ENCODE measurements around the gene SORCS2.

SORCS2 gene

DNA sequence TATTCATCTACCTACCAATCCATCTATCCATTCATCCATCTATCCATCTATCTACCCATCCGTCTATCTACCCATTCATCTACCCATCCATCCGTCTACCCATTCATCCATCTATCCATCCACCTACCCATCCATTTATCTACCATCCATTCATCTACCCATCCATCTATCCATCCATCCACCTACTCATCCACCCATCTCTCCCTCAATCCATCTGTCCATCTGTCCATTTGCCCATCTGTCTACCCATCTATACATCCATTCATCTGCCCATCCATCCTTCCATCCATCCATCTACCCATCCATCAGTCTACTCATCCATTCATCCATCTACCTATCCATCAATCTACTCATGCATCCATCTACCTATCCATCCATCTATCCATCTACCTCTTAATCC is 369.2 kb downstream of the SORCS2 start:
- H3K4me1 ChIP-seq, result no peaks in the 10 kb centered on the region
- no peaks in the 10 kb centered on the region for H3K27me3 ChIP-seq
- no peaks in the 10 kb centered on the region for H3K36me3 ChIP-seq
- TF ChIP-seq, protein P1, sequence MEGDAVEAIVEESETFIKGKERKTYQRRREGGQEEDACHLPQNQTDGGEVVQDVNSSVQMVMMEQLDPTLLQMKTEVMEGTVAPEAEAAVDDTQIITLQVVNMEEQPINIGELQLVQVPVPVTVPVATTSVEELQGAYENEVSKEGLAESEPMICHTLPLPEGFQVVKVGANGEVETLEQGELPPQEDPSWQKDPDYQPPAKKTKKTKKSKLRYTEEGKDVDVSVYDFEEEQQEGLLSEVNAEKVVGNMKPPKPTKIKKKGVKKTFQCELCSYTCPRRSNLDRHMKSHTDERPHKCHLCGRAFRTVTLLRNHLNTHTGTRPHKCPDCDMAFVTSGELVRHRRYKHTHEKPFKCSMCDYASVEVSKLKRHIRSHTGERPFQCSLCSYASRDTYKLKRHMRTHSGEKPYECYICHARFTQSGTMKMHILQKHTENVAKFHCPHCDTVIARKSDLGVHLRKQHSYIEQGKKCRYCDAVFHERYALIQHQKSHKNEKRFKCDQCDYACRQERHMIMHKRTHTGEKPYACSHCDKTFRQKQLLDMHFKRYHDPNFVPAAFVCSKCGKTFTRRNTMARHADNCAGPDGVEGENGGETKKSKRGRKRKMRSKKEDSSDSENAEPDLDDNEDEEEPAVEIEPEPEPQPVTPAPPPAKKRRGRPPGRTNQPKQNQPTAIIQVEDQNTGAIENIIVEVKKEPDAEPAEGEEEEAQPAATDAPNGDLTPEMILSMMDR (IDR thresholded peaks at IDR 0.05; ENCODE audit: low read depth, low read length), result no peak
- no peak overlapping the region for H3K4me3 ChIP-seq (ENCODE audit: low read depth, low read length)
- no peak for DNase-seq
- no peaks in the 10 kb centered on the region for H3K9me3 ChIP-seq

DNA sequence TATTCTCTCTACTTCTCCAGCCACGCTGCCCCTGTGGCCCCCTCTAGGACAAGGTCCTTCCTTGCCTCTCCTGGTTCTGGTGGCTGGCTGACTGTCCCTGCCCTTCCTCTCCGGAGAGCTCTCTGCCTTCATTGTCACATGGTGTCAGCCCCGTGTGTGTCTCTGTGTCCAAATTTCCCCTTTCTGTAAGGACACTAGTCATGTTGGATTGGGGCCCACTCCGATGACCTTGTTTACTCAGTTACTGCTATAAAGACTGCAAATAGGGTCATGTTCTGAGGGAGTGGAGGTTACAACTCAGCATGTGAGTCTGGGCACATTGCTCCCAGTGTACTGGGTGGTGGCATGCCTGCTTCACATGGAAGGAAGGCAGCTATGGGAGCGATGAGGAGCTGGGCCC is 371.9 kb downstream of the SORCS2 start:
- H3K27me3 ChIP-seq, result no peaks in the 10 kb centered on the region
- no peaks in the 10 kb centered on the region for H3K4me1 ChIP-seq
- H3K9me3 ChIP-seq, result no peaks in the 10 kb centered on the region
- DNase-seq, result no peak
- H3K36me3 ChIP-seq, result no peaks in the 10 kb centered on the region
- TF ChIP-seq, protein P1 (IDR thresholded peaks at IDR 0.05; ENCODE audit: low read depth, low read length), result no peak
- no peak overlapping the region for H3K4me3 ChIP-seq (ENCODE audit: low read depth, low read length)

DNA sequence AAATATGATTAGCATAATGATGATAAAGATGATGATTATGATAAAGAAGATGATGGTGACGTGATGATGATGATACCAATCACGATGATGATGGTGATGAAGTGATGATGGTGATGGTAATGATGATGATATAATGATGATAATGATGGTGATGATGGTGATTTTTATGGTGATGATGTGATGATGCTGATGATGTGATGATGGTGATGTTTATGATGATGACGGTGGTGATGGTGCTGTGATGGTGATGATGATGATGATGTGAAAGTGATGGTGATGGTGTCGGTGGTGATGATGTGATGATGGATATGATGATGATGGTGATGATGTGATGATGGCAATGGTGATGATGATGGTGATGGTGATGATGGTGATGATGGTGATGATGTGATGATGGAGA is 373.1 kb downstream of the SORCS2 start:
- H3K36me3 ChIP-seq, result no peaks in the 10 kb centered on the region
- no peak overlapping the region for H3K4me3 ChIP-seq (ENCODE audit: low read depth, low read length)
- H3K9me3 ChIP-seq, result no peaks in the 10 kb centered on the region
- H3K4me1 ChIP-seq, result no peaks in the 10 kb centered on the region
- H3K27me3 ChIP-seq, result no peaks in the 10 kb centered on the region
- TF ChIP-seq, protein P1 (IDR thresholded peaks at IDR 0.05; ENCODE audit: low read depth, low read length), result no peak
- no peak for DNase-seq

DNA sequence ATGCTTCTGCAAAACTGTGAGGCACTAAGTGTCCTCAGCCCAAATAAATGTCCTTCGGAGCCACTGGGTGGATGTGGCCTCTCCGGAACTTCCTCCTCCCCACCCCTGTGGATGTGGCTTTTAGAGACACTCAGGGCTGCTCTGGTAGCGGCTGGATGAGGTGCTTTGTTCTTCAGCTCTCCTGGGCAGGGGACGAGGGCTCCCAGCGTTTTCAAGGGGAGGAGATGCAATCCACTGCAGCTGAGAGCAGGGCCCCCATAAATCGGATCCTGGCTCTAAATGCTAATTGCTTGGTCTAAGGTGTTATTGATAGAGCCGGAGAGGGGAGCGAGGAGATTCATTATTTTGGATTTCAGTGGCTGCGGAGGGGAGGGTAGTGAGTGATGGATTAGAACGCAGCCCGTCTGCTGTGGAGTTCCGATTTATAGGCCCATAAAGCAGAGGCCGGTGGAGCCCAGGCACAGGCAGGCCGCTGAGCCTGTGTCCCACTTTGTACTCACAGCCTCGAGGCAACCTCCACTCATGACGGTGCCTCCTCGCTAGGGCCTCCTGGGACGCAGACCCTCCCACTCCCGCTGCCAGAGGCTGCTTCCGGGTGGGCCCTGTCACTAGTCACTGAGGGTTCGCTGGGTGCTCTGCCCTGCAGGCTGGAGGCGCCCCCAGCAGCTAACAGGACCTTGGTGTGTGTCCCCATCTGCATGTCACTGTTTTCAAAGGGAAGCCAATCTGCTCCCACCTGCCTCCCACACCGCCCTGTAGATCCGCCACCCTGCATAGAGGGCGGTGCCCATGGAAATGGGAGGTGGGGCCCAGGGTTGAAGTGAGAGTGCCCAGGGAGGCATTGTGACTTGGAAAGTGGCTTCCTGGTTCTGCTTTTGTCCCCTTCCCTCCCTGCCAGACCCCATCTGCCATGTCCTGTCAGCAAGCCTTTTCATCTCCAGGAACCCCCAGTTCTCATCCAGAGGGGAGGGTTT is 377.8 kb downstream of the SORCS2 start:
- H3K4me1 ChIP-seq, result no peaks in the 10 kb centered on the region
- TF ChIP-seq, protein P1 (IDR thresholded peaks at IDR 0.05; ENCODE audit: low read depth, low read length), result no peak
- no peaks in the 10 kb centered on the region for H3K9me3 ChIP-seq
- H3K4me3 ChIP-seq (ENCODE audit: low read depth, low read length), result no peak overlapping the region
- H3K36me3 ChIP-seq, result no peaks in the 10 kb centered on the region
- DNase-seq, result no peak
- no peaks in the 10 kb centered on the region for H3K27me3 ChIP-seq

DNA sequence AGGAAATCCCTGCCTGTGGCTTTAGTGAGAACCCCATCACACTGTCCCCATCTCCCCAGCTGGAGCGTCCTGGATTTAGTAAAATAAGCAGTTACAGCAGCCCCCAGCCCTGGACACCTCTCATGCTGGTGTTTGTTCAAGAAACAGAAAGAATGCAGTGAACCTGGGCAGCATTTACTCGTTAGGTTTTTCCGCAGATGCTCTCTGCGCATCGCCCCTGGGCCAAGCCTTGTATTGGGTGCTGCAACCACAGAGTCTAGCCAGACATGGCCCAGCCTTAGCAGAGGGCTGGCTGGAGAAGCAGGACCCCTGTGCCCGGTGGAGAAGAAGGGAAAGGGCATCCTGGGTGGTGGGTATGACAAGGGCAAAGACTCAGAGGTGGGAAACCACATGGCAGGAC is 378.7 kb downstream of the SORCS2 start:
- no peaks in the 10 kb centered on the region for H3K27me3 ChIP-seq
- DNase-seq, result no peak
- H3K4me1 ChIP-seq, result no peaks in the 10 kb centered on the region
- no peaks in the 10 kb centered on the region for H3K36me3 ChIP-seq
- H3K9me3 ChIP-seq, result no peaks in the 10 kb centered on the region
- TF ChIP-seq, protein P1 (IDR thresholded peaks at IDR 0.05; ENCODE audit: low read depth, low read length), result no peak
- no peak overlapping the region for H3K4me3 ChIP-seq (ENCODE audit: low read depth, low read length)

DNA sequence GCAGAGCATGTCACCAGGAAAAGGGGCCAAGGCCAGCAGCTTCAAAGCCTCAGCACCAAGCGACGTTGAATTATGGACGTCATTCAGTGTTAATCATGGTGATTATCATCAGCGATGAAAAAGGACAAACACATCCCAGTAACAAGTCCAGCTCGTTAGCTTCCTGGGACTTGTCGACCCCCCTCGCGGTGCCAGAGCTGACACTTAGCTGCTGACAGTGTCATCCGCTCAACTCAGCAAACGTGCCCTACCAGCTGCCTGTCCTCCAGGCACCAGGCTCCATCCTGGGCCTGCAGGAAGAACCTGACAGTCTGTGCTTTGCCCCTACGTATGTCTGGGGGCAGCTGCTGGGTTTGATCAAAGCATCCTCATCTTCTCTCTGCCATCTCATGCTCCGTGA is 379.4 kb downstream of the SORCS2 start:
- H3K4me1 ChIP-seq, result no peaks in the 10 kb centered on the region
- H3K4me3 ChIP-seq (ENCODE audit: low read depth, low read length), result no peak overlapping the region
- peaks cover 3% of the 10 kb centered on the region for H3K9me3 ChIP-seq

More for the DNA sequence above, 379.4 kb downstream of the SORCS2 start:
- H3K36me3 ChIP-seq, result no peaks in the 10 kb centered on the region
- TF ChIP-seq, protein P1 (IDR thresholded peaks at IDR 0.05; ENCODE audit: low read depth, low read length), result no peak
- no peak for DNase-seq
- no peaks in the 10 kb centered on the region for H3K27me3 ChIP-seq

Data from BE2C (cell line).